HG02973 (cell line): ENCODE measurements around the gene ATP1A1.

Experiments used
- ATAC-seq: cut with Tn5 transposase; IDR thresholded peaks from one replicate; pipeline ENCODE4 v1.9.1; 2021; ENCODE audit warnings: moderate library complexity; ENCODE audit not compliant: unreplicated experiment

The ATP1A1 gene

GRCh38 chr1:116389013-116389412, 16.0 kb downstream of the ATP1A1 start:
- ATAC-seq: no peak

GRCh38 chr1:116389686-116390085, 16.6 kb downstream of the ATP1A1 start:
- ATAC-seq: no peak

GRCh38 chr1:116390195-116390594, 17.2 kb downstream of the ATP1A1 start:
- peak; percentile 90 for ATAC-seq

- ATAC-seq: no peak
These were observed 18.1 kb downstream of the ATP1A1 start for GRCh38 chr1:116391185-116391584.

- ATAC-seq: no peak
These were observed 19.8 kb downstream of the ATP1A1 start for GRCh38 chr1:116392717-116393404.

GRCh38 chr1:116393792-116394191, 20.7 kb downstream of the ATP1A1 start:
- ATAC-seq: no peak

- no peak for ATAC-seq
These were observed 21.2 kb downstream of the ATP1A1 start for GRCh38 chr1:116394270-116394669.

GRCh38 chr1:116396769-116397168, 23.7 kb downstream of the ATP1A1 start:
- no peak for ATAC-seq

- ATAC-seq: no peak
These were observed 24.7 kb downstream of the ATP1A1 start for GRCh38 chr1:116397728-116398127.

- no peak for ATAC-seq
These were observed 27.7 kb downstream of the ATP1A1 start for GRCh38 chr1:116400780-116401179.

- ATAC-seq: no peak
These were observed 28.7 kb downstream of the ATP1A1 start for GRCh38 chr1:116401646-116402176.

- ATAC-seq: no peak
These were observed 29.3 kb downstream of the ATP1A1 start for GRCh38 chr1:116402333-116402732.

- ATAC-seq: no peak
These were observed 30.6 kb downstream of the ATP1A1 start for GRCh38 chr1:116403496-116404136.

GRCh38 chr1:116404699-116405098, 31.7 kb downstream of the ATP1A1 start:
- ATAC-seq: no peak

GRCh38 chr1:116405241-116406135, 32.4 kb downstream of the ATP1A1 start:
- no peak for ATAC-seq

- ATAC-seq: no peak
These were observed 34.0 kb downstream of the ATP1A1 start for GRCh38 chr1:116407033-116407432.

GRCh38 chr1:116408193-116408592, 35.1 kb downstream of the ATP1A1 start:
- ATAC-seq: no peak

GRCh38 chr1:116408803-116409720, 36.0 kb downstream of the ATP1A1 start:
- no peak for ATAC-seq

GRCh38 chr1:116409751-116410191, 36.7 kb downstream of the ATP1A1 start:
- ATAC-seq: no peak

- no peak for ATAC-seq
These were observed 38.9 kb downstream of the ATP1A1 start for GRCh38 chr1:116411784-116412479.
